NCI-H1417 treated with DMSO at 0.1 percent for 48 hours (cell line): ENCODE measurements around the gene PPIL6.

Experiments used
- DNase-seq: peaks from one replicate; lab custom pipeline; 2025; lab: John Stamatoyannopoulos, UW

The PPIL6 gene

DNA sequence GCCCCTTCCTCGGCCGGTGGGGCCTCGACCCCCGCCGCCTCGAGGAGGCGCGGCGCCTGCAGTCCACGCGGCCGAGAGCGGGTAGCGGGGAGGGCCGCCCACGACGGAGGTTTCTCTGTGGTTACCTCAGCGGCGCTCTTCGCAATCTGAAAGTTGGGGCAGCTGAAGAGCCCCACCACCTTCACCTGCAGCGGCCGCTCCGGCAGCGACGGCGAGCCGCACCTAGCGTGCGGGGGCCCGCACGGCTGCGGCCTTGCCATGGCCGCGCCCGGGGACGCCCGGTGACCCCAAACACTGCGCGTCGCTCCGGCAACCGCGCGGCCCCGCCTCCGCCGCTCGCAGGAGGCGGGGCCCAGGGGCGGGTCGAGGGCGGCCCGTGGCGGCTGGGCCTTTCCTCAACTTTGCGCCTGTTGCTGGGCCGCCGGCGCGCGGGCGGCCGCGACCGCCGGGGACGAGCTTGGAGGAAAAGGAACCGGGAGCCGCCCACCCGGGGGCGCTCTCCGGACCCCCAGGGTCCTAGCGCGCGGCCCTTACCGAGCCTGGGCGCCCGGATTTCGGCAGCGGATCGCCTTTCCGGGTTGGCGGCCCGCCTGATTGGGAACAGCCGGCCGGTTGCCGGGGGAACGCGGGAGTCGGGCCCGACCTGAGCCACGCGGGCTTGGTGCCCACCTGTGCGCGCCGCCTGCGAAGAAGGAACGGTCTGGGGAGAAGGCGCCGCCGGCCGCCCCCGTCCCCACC, at the start of gene PPIL6, which contains the start of gene SMPD2:
PPIL6 (minus strand) TSS at position 298 of the 738 bp plus-strand sequence; CDS start at position 260, 38 bp downstream.
SMPD2 (plus strand) TSS at position 394 of the 738 bp plus-strand sequence. CDS start 398 bp downstream, outside the sequence.
- no peak for DNase-seq

DNA sequence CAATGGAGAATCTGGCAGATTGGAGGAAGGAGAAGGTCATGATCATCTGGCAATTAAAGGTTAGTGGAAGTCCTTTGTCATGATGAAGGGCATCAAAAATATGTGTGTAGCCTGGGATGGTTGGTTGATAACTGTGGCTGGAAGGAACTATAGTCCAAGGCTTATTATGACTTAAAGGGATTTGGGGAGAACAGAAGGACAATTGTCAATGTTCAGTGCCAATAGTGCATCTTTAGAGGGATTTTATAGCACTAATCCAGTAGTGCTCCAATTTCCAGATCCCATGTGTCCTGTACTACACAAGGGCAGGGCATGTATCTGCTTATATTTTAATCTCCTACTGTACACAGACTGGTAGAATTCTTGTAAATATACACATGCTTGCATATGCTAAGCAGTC, 47.6 kb upstream of the PPIL6 start:
- DNase-seq = no peak

DNA sequence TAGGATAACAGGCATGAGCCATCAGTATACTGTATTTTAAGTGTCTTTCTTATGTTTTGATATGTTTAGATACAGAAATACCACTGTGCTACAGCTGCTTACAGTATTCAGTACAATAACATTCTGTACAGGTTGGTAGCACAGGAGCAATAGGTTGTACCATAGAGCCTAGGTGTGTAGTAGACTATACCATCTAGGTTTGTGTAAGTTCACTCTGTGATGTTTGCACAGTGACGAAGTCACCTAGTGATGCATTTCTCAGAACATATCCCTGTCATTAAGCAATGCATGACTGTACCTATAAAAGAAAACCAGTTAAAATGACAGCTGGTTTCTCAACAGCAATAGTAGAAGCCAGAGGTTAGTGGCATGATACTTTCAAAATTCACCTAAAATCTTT, 45.6 kb upstream of the PPIL6 start:
- no peak for DNase-seq

DNA sequence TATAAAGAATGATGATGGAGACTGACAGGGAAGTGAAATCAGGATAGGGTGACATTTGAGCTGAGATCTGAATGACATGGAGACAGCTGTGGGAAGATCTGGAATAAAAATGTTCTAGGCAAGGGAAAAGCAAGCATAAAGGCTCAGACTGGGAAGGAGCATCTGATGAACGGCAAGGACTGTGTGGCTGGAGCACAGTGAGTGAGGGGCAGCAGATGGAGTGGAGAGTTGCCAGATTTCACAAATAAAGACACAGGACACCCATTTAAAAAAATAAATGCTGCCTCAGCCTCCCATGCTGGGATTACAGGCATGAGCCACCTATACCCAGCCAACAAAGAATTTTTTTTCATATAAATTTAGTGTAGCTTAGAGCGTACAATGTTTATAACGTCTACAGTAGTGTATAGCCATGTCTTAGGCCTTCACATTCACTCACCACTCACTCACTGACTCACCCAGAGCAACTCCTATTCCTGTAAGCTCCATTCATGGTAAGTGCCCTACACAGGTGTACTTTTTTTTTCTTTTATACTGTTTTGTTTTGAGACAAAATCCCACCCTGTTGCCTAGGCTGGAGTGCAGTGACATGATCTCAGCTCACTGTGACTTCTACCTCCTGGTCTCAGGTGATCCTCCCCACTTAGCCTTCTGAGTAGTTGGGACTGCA, 45.0 kb upstream of the PPIL6 start:
- DNase-seq = no peak

DNA sequence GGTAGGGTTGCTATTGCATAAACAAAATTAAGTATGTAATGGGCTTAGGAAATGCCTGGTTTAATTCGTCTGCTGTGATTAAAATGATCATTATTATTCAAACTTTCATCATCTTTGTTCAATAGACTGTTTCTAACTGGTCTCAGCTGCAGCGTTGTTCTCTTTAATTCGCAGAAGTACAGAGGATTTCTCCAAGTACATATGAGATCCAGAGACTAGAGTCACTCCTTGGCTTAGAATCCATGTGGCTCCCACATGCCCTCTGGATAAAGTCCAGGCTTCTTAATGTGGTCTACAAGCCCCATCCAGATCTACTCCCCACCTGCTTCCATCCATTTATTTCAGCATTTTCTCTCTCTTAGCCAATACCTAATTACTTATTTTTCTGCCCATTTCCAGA, 43.7 kb upstream of the PPIL6 start:
- no peak for DNase-seq

DNA sequence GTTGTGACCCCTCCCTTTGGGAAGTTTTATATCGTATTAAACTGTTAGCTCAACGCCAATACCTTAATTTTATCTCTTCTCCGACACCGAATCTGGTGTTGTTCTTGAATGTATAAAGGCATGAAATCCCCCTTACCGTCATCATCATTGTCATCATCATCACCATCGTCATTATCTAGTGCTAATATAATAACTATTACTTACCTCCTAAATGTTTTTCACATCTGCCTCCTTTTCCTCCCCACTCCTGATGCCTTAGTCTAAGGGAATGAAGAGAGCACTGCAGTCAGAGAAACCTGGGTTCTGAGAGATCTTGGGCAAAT, 43.3 kb upstream of the PPIL6 start:
- DNase-seq = no peak

DNA sequence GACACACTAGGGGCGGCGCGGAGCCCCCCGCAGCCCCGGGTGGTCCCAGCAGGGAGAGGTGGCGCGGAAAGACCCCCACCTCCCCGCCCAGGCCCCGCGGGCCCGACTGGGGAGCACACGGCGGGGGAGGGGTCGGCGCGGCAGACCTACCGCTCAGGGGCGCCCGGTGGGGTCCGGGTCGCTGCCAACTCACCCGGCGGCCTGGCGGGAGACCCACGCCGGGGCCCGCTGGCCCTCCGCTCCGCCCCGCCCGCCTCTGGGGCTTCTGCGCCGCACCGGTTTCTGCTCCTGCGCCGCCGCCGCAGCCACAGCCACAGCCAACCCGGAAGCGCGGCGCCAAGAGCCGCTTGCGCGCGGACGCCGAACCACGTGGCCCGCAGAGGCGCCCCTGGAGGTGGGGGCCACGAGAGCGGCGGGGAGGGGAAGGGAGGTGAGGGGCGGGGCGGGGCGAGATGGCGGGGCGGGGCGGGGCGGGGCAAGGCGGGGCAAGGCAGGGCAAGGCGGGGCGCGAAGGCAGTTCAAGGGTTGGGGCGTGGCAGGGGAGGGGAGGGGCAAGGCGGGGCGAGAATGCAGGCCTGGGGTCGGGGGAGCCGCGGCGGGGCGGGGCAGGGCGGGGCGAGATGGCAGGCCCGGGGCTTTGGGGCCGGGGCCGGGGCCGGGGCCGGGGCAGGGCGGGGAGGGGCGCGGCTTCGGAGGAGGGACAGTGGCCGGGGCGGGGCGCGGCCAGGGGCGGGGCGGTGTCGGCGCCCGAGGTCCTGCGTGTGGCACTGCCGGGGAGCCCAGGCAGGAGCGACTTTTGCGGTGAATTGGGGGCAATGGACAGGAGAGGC, 42.7 kb upstream of the PPIL6 start, which contains the start of gene ZBTB24:
ZBTB24 (minus strand) TSS at position 315 of the 830 bp plus-strand sequence. CDS start 1,193 bp downstream, outside the sequence.
- DNase-seq = no peak

DNA sequence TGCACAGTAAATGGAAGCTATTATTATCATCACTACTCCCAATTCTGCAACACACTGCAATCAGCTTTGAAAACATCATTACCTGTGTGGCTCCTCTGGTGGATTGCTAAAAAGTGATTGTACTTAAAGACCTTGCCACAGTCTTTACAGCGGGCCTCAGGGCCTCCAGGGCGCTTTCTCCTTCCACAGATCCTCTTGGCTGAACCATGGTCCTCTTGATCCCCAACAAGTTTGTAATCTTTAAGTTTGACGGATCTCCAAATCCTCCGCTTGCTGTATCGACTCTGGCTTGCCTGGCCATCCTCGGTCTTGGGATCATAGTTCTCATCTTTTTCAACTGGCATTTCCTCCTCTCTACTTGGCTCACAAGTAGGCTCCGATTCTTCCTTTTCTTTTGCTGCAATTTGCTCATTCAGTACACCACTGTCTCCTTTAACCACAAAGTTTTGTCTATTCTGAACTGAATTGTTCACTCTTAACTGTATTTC, 40.6 kb upstream of the PPIL6 start:
- no peak for DNase-seq

DNA sequence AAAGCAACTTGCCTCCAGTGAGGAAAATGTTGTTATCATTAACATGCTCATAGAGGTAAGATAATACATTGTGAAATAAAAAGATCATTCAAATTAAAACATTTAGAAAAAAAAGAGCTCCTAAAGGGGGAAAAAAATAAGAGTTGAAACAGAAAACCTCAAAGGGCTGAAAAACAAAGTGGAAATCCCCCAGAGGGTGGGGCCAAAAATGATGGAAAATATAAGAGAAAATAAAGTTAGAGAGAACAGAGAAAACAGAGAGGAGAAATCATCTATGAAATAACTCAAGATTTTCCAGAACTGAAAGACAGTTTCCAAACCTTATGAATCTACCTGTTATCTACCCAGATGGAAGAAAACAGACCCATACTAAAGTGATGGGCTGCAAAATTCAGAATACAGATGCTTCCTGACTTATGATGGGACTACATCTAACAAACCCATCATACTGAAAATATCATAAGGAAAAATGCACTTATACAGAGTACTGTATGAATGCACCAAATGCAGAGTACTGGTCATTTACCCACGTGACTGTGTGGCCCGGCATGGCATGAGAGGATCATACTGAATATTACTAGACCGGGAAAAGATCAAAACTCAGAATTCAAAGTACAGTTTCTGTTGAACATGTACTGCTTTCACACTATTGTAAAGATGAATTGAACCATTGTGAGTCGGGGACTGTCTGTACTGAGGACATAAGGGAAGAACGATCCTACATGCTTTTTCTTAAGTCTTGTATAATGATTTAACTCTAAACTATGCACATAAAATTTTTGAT, 38.6 kb upstream of the PPIL6 start:
- no peak for DNase-seq

DNA sequence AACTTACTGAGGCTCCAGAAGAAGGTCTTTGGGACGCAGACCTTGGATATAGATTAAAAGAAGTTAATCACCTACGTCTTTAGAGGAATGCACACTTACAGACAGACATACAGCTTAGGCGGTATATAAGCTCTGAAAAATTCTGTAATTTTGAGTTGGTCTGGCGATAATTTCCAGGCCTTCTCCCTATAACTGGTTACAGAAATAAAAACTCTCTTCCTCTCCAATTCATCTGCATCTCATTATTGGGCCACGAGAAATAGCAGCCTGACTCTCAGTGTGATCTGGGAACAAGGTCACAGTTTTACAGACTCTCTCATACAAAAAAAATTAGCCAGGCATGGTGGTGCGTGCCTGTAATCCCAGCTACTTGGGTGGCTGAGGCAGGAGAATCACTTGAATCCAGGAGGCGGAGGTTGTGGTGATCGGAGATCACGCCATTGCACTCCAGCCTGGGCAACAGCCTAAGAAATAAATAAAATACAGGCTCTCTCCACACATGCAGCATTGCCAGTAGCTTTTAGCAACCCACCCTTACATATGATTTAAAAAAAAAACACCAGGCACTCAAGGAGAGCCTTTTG, 37.9 kb upstream of the PPIL6 start:
- no peak for DNase-seq

DNA sequence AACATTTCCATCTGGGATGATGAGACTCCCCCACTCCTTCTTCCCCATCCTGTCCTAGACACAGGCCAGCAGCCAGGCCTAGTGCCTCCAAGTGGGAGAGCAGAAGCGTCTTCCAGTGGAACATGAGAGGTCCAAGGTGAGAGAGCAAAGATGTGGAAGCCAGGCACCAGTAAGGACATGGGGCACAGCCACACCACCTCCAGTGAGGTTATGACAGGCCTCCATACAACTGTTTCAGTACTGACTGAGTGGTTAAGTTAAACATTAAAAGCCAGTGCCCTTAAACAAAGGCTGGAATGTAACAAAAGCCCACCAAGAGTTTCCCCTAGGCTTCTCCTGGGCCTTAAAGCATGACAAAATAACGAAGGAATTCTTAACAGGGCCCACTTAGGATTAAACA, 37.3 kb upstream of the PPIL6 start:
- no peak for DNase-seq

DNA sequence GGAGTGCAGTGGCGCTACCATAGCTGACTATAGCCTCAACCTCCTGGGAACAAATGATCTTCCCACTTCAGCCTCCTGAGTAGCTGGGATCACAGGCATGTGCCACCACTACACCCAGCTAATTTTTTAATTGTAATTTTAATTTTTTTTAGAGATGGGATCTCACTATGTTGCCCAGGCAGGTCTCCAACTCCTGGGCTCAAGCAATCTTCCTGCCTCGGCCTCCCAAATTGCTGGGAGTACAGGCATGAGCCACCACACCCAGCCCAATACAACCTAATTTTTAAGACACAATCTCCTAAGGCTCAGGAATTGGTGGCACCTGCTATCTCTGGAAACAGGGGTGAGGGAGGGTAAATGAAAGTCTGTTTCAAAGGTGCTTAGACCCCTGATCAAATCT, 36.8 kb upstream of the PPIL6 start:
- no peak for DNase-seq

DNA sequence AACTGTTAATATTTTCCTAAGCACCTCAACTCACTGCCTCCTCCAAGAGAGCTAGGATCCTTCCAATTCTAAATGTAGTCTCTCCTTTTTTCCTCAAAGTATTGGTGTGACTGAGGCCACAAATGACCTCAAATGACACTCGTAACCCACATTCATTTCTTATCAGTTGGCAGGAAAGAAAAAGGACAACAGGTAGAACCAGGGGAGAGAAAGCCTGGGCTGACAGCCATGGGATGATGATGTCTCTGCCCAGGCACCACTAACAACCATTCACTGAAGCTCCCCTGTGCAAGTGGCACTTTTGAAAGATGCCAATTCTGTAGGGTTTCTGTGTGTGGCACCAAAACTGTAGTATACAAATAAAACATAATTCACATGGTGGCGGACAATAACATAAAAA, 35.2 kb upstream of the PPIL6 start:
- no peak for DNase-seq

DNA sequence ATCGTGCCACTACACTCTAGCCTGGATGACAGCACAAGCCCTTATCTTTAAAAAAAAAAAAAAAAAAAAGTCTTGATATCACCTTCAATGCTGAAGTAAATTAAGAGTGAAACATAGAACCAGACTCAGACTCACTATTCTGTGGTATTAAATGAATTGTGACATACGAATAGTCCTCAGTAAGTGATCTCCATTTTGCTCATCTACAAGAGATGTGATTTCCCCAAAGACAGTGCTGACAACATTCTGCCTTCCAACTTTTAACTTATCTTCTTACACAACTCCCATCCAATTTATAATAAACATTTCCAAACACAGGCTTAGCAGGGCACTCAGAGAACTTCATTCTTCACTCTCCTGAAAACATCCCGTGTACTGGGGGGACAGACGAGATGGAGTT, 34.6 kb upstream of the PPIL6 start:
- no peak for DNase-seq

DNA sequence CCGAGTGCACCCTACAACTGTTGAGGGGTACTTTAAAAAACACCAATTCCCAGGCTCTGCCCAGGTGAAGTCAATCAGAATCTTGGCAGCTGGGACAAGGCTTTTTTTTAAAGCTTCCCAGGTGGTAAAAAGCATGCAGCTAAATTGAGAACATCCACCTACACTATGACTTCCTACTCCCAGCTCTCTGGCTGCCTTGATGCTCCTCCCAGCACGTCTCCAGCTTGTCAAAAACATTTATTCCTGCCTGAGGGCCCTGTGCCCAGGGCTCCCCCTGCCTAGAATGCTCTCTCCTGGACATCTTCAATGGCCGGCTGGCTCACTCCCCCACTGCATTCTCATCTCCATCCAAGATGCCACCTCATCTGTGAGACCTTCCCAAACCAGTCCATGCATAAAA, 32.7 kb upstream of the PPIL6 start:
- DNase-seq = no peak

DNA sequence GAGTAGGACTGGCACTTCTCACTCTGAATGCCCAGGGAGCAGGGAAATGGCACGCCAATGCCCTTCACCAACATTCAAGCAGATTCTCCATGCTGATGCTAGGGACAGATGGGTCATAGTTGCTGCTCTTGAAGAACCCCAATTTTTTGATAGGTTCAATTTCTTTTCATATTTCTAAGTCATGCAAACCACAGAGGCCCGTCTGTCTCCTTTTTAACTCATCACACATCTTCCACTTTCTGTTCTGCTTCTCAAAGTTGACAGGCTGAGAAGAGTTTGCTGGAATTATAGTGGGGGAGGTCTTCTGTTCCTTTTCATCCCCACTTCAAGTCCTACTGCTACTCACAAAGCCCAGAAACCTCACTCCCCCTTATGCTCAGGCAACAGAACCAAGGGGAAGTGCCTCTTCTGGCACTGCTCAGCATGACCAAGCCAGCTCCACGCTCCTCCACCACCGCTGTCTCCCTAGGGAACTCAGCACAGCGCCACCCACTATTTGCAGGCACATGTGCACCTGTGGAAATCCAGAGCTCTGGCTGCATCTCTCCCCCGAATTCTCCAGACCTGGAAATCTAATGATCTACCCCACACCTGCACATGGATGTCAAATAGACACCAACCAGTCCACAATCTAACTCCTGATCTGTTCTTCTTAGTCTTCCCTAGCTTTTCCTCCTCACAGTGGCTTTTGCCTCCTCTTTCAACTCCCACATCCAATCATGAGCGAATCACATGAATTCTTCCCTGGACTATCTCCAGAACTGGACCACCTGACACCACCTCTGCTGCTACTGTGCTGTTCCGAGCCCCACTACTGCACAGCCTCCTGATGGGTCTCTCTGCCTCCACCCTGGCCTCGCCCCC, 31.9 kb upstream of the PPIL6 start:
- no peak for DNase-seq

DNA sequence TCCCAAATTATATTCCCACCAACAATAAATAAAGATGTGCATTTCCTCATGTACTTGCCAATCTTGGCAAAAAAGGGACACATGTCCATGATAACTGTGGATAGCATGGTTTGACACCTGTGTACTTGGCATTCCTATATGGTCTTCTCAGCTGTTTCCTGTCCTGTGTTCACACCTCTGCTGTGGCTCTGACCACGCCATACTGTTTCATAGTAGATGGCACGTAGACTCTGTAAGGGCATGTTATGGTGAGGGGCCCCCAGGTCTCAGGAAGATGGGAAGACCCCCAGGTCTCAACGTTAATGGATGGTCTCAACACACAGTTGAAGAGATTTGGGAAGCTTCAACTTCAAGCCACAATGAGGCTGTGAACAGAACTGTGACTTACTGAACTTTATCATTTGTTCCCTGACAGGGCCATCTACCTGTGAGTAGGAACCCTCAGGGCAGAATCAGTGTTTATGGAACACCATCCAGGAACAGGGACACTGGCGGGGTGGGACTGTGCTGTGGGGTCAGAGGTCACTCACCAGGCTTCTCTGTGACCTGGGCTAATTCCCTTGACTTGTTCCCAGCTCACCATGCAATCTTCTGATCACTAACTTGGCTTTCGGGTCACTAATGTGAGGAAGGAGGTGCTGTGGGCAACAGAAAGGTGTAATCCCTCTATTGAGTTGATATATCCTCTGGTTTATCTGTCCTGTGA, 30.8 kb upstream of the PPIL6 start:
- DNase-seq = no peak

DNA sequence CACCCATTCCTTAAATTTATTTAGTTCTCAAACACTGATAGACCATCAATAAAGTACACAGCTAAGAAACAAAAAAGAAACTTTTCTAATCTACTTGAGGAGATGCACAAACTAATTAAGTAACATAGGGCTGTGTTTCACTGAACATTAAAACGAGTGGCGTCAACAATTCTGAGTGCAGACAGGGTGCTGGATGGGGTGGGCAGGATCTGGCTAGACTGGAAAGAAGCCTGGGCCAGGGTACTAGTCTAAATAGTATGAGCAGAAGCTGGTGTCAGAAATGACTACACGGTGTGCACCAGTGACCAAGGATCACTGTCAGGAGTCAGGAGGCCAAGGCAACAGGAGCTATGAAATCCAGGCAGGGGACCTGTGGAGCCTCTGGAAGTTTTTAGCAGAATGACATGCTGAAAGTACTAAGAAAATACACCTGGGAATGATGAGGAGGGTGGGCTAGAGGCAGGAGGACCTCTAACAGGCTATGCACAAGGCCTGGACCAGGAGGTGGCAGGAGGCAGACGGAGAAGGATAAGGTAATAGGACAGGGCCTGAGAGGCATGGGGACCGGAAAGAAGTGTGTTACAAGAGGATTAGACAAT, 29.3 kb upstream of the PPIL6 start:
- no peak for DNase-seq

DNA sequence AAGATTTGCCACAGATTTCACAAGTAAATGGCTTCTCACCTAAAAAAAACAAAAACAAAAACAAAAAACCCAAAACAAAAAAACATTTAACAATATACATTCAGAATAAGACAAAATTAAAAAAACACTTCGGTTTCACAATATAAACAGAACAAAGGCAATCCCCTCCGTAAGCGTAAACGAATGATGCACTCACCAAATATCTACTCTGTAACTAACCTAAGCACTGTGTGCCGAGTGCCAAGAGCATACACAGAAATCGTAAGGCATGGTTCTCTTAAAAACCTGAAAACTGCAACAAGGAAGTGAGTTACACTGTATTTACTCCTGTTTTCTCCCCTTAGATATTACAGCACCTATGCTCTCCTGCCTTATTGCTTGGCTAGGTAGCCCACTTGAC, 27.3 kb upstream of the PPIL6 start:
- DNase-seq = no peak
